K562 (cell line): ENCODE measurements around the gene MYMX. TPM values are rescaled to one million over a fixed set of nuclear protein-coding genes. Genes with fewer than 3 reads are reported as not detected.

Experiments used
- ARID4B ChIP-seq: sonication (generic); formaldehyde crosslinking; IDR thresholded peaks from 2 replicates; pipeline ENCODE4 v1.8.0; 2022; ENCODE audit warnings: mild to moderate bottlenecking, missing genetic modification reagents
- C11orf30 ChIP-seq: fragments of 450-650 bp; IDR thresholded peaks from 2 replicates; pipeline ENCODE4 v1.6.1; 2016; ENCODE audit warnings: low read depth, mild to moderate bottlenecking
- GTF2B ChIP-seq: IDR thresholded peaks from 2 replicates; pipeline ENCODE4 v1.6.1; 2011; ENCODE audit not compliant: insufficient read length; ENCODE audit errors: extremely low read depth
- HMGN3 ChIP-seq: IDR thresholded peaks from 2 replicates; pipeline ENCODE4 v1.6.1; 2011; ENCODE audit warnings: borderline replicate concordance, low read depth, mild to moderate bottlenecking, mixed read lengths, low read length; ENCODE audit not compliant: insufficient read length; ENCODE audit errors: extremely low read depth
- MYC ChIP-seq, 2 experiments: fragments of 250-450 bp in 1 of 2; sonication (Bioruptor Pico) in 1 of 2; IDR thresholded peaks; 2 replicates each; pipeline versions ENCODE4 v1.5.1 to v1.6.1; 2012 to 2021; ENCODE audit warnings: low read depth in 2 of 2, borderline replicate concordance in 1 of 2, improper control_type of control experiment in 1 of 2, low read length in 1 of 2, mild to moderate bottlenecking in 1 of 2, moderate library complexity in 1 of 2
- PCBP1 ChIP-seq: fragments of 200-400 bp; formaldehyde crosslinking; IDR thresholded peaks from 2 replicates; pipeline ENCODE4 v1.6.1; 2018; ENCODE audit warnings: mild to moderate bottlenecking, low read depth, low read length; ENCODE audit not compliant: poor library complexity, severe bottlenecking
- PHB2 ChIP-seq: fragments of 450-650 bp; IDR thresholded peaks from 2 replicates; pipeline ENCODE4 v1.6.1; 2017; ENCODE audit warnings: low read depth
- THRAP3 ChIP-seq: fragments of 450-650 bp; IDR thresholded peaks from 2 replicates; pipeline ENCODE4 v1.6.1; 2016; ENCODE audit warnings: mild to moderate bottlenecking, inconsistent platforms, borderline replicate concordance
- XRCC5 ChIP-seq: fragments of 200-400 bp; formaldehyde crosslinking; IDR thresholded peaks from 2 replicates; pipeline ENCODE4 v1.6.1; 2017; ENCODE audit warnings: low read depth, mild to moderate bottlenecking, low read length
- ZBED1 ChIP-seq: IDR thresholded peaks from 2 replicates; pipeline ENCODE4 v1.6.1; 2014
- ZBTB33 ChIP-seq: sonication (generic); formaldehyde crosslinking; IDR thresholded peaks from 2 replicates; pipeline ENCODE4 v1.8.1; 2023; ENCODE audit warnings: mild to moderate bottlenecking, missing genetic modification reagents
- ZFPM2 ChIP-seq: fragments of 250-450 bp; sonication (Bioruptor Pico); IDR thresholded peaks from 2 replicates; pipeline ENCODE4 v1.5.1; 2022; ENCODE audit warnings: mild to moderate bottlenecking
- ZNF561 ChIP-seq: fragments of 450-650 bp; formaldehyde crosslinking; conservative IDR thresholded peaks from 2 replicates; pipeline ENCODE4 v1.4.0; 2020; ENCODE audit warnings: mild to moderate bottlenecking, moderate library complexity
- polyA plus RNA-seq, 8 experiments: library from polyadenylated mRNA; depleted of rRNA in 4 of 8; stranded (reverse) in 5 of 8; unstranded in 3 of 8; fragments of >200 nt; fragmentation: Nextera tagmentation in 2 of 8; fragmentation: Illumina TruSeq in 1 of 8; extraction: Ambion mirVana in 2 of 8; extraction: Trizol in 1 of 8; gene quantifications; 2 replicates each; pipeline versions ENCODE4 v1.2.1 to v1.2.3, GENCODE V29; 2011 to 2014; ENCODE audit warnings: inconsistent platforms in 1 of 8, missing spikeins in 1 of 8
- total RNA-seq, 7 experiments: library from RNA; depleted of rRNA in 6 of 7; stranded (reverse); fragments of >200 nt in 6 of 7; fragmentation: Illumina TruSeq in 2 of 7; extraction: Trizol in 2 of 7; gene quantifications; 2 replicates each; pipeline versions ENCODE4 v1.2.1 to v1.2.3, GENCODE V29; 2011 to 2021; ENCODE audit warnings: low replicate concordance in 1 of 7
- TF ChIP-seq, protein P1 (sequence below), 2 experiments: fragments of 450-650 bp; IDR thresholded peaks; 2 replicates each; pipeline ENCODE4 v1.6.1; 2018; ENCODE audit warnings: mild to moderate bottlenecking in 2 of 2, low read depth in 1 of 2; ENCODE audit not compliant: partially characterized antibody in 2 of 2

MYMX gene
- total and polyA plus RNA-seq, 9 of the 15 experiments (the other 6 are each of a cell fraction or from before 2014, with no cell fraction given) = 0.12 TPM; not detected in 8

DNA sequence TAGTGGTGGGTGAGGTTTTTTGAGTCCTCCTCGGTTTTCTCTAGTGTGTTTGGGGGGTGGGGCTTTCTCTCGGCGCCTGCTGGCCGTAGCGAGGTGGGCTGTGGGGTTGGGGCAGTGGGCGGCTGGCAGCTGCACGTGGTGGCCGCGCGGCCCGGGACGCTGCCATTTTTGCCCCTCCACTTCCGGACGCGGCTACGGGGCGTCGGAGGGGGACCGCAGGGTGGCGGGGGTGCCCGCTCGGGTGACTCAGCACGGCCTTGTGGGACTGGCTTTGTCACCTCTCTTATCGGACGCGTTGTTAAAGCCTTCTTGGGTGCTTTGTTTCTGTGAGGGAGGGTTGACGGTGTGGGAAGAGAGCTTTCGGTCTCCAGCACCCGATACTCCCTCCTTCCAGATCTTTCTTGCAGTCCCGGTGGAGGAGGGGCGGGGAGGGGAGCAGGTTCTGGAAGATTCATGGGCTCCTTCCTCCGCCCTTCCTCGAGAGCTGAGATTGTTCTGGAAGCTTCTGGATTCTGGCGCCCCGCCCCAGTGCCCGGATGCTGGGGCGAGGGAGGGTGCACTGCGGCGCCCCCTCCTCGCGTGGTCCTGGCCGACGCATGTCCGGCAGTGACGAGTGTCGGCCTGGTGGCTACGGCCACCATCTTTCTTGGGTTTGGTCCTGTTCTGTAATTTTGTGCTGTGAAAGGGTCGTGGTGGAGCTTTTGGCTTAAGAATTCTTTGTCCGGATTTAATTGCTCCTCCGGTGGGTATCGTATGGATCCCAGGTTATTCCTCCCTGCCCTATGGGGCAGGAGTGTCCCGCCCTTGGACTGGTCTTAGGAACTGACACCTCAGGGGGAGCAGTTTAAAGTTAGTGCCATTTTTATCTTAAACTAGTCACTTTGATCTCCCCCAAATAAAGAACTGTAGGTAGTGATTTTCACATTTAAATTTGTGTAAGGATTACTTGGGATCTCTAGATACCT is 30.9 kb downstream of the MYMX start (continued):
- peak; percentile 96 for TF ChIP-seq ARID4B (CRISPR knock-in tag)
- TF ChIP-seq PCBP1 = peak; percentile 100
- TF ChIP-seq MYC (IDR thresholded peaks at IDR 0.05; ENCODE audit: low read depth, low read length) = peak; percentile 98
- peak; percentile 100 for TF ChIP-seq MYC (CRISPR knock-in tag; IDR thresholded peaks at IDR 0.05; ENCODE audit: borderline replicate concordance, low read depth)
- no peak for TF ChIP-seq XRCC5
- TF ChIP-seq ZFPM2 (CRISPR knock-in tag) = no peak
- TF ChIP-seq HMGN3 = peak; percentile 99
- no peak for TF ChIP-seq THRAP3
- no peak for TF ChIP-seq GTF2B
- no peak for TF ChIP-seq PHB2
- no peak for TF ChIP-seq ZNF561 (CRISPR knock-in tag)
- TF ChIP-seq ZBTB33 (CRISPR knock-in tag) = peak; percentile 75; the same call in 1 of the 2 replicates
- TF ChIP-seq, protein P1, sequence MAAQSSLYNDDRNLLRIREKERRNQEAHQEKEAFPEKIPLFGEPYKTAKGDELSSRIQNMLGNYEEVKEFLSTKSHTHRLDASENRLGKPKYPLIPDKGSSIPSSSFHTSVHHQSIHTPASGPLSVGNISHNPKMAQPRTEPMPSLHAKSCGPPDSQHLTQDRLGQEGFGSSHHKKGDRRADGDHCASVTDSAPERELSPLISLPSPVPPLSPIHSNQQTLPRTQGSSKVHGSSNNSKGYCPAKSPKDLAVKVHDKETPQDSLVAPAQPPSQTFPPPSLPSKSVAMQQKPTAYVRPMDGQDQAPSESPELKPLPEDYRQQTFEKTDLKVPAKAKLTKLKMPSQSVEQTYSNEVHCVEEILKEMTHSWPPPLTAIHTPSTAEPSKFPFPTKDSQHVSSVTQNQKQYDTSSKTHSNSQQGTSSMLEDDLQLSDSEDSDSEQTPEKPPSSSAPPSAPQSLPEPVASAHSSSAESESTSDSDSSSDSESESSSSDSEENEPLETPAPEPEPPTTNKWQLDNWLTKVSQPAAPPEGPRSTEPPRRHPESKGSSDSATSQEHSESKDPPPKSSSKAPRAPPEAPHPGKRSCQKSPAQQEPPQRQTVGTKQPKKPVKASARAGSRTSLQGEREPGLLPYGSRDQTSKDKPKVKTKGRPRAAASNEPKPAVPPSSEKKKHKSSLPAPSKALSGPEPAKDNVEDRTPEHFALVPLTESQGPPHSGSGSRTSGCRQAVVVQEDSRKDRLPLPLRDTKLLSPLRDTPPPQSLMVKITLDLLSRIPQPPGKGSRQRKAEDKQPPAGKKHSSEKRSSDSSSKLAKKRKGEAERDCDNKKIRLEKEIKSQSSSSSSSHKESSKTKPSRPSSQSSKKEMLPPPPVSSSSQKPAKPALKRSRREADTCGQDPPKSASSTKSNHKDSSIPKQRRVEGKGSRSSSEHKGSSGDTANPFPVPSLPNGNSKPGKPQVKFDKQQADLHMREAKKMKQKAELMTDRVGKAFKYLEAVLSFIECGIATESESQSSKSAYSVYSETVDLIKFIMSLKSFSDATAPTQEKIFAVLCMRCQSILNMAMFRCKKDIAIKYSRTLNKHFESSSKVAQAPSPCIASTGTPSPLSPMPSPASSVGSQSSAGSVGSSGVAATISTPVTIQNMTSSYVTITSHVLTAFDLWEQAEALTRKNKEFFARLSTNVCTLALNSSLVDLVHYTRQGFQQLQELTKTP (IDR thresholded peaks at IDR 0.05; ENCODE audit: low read depth in 1 of 2, partially characterized antibody in 2 of 2) = peak in 1 of 2 experiments; percentile 9
- TF ChIP-seq C11orf30 = peak; percentile 95
- TF ChIP-seq ZBED1 = no peak
